Measurements from ENCODE around the gene OR56A4.
"Not testable (repeated sequence)": the region's sequence is repeated elsewhere in the genome, so short reads cannot be mapped to it uniquely, and the experiment has no call there.

Gene OR56A4

DNA sequence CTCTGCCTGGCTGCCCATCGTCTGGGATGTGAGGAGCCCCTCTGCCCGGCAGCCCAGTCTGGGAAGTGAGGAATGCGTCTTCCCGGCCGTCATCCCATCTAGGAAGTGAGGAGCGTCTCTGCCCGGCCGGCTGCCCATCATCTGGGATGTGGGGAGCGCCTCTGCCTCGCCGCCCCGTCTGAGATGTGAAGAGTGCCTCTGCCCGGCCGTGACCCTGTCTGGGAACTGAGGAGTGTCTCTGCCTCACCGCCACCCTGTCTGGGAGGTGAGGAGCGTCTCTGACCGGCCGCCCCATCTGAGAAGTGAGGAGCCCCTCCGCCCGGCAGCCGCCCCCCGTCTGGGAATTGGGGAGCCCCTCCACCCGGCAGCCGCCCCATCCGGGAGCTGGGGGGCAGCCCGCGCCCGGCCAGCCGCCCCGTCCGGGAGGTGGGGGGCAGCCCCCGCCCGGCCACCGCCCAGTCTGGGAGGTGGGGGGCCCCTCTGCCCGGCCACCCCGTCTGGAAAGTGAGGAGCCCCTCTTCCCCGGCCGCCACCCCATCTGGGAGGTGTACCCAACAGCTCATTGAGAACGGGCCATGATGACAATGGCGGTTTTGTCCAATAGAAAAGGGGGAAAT, 45.9 kb downstream of the OR56A4 start:
- not testable (repeated sequence) for DNase-seq

DNA sequence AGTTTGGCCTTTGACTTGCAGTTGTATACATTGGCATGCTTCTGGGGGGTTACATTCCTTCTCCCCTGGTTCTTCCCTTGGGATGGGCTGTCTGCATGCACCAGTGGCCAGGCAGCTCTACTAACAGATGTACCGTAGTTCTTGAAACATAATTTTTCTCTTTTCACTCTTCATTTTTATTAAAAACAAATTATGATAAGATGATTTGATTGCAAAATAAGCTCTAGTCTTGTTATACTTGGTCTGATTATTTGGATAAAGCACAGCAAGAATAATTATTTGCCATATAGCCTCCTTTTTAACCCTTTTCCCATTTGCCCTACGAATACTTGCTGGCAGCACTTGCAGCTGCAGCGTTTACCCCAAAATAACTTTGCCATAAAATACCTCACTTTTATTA, 51.2 kb downstream of the OR56A4 start:
- no peak for DNase-seq

Data from NCI-H82 (cell line).